Uterus (tissue), 4 donors: ENCODE measurements around the gene TPI1. TPM values are rescaled to one million over a fixed set of nuclear protein-coding genes. Genes with fewer than 3 reads are reported as not detected.

Experiments used
- DNase-seq, 2 donors: peaks; one replicate each; pipeline ENCODE4 v3.0.0-alpha.2; 2019 to 2020
- H3K27ac ChIP-seq, 2 donors: fragments of 200-600 bp; sonication (generic); 1 replicate in 1 of 2; 2 replicates in 1 of 2; pipeline ENCODE4 v1.5.1; 2016 to 2018
- H3K27me3 ChIP-seq, 2 donors: fragments of 200-600 bp; sonication (generic); one replicate each; pipeline ENCODE4 v1.5.1; 2018 to 2019; ENCODE audit warnings: control low read depth in 1 of 2
- H3K36me3 ChIP-seq, 2 donors: fragments of 200-600 bp; sonication (generic); one replicate each; pipeline ENCODE4 v1.5.1; 2019; ENCODE audit warnings: control low read depth in 1 of 2
- H3K4me1 ChIP-seq, 2 donors: fragments of 200-600 bp; sonication (generic); one replicate each; pipeline ENCODE4 v1.5.1; 2018 to 2019; ENCODE audit warnings: control low read depth in 1 of 2
- H3K4me3 ChIP-seq, 2 donors: fragments of 200-600 bp; sonication (generic); 1 replicate in 1 of 2; 2 replicates in 1 of 2; pipeline ENCODE4 v1.5.1; 2018 to 2019; ENCODE audit warnings: mild to moderate bottlenecking in 1 of 2
- H3K9me3 ChIP-seq, 2 donors: fragments of 200-600 bp; sonication (generic); one replicate each; pipeline ENCODE4 v1.5.1; 2019; ENCODE audit warnings: control low read depth in 1 of 2
- POLR2A ChIP-seq, 2 donors: fragments of 450-650 bp; IDR thresholded peaks; one replicate each; pipeline ENCODE4 v1.6.1; 2016; ENCODE audit warnings: antibody characterized with exemption in 2 of 2, mild to moderate bottlenecking in 1 of 2, moderate library complexity in 1 of 2
- intact Hi-C: fragments of 100-400 bp; cut with DNase I; formaldehyde crosslinking; loops from one replicate; pipeline ENCODE4 v1.15.1; 2023; ENCODE audit warnings: low total_unique reads
- total RNA-seq, 4 donors: library from RNA; depleted of rRNA in 3 of 4; stranded (reverse); fragments of >200 nt in 3 of 4; gene quantifications; one replicate each; pipeline versions ENCODE4 v1.1.0 to v1.2.4, GENCODE V29; 2014 to 2023
- TF ChIP-seq, protein P1 (sequence below), 4 experiments: fragments of 200-600 bp in 2 of 4; fragments of 450-650 bp in 2 of 4; sonication (generic) in 2 of 4; IDR thresholded peaks; one replicate each; pipeline ENCODE4 v1.5.1; 2016 to 2019; ENCODE audit warnings: antibody characterized with exemption in 4 of 4, mild to moderate bottlenecking in 2 of 4, moderate library complexity in 1 of 4
- donor health status: DM: yes; HTN: yes; CAD: no.

TPI1 gene
- total RNA-seq, 4 donors from 2014 or later = 159 to 307 (median 240) TPM

DNA sequence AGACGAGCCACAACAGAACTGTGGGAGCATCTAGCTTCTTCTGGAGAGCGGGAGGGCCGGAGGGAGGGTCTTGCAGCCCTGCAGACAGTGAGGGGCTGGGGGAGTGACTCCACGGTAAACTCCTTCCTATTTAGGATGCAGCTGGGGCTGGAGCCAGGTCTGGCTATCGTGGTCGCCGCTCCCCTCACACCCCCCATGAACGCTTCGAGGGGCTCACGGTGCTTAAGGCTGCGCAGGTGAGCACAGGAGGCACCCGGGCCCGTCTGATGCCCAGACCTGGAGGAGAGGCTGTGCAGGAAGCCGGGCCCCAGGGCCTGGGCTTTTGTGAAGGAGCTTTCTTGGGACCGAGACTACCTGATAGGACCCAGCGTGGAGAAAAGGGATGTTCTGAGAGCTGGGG is 30.5 kb upstream of the TPI1 start:
- Histone ChIP-seq H3K27ac (no peak overlapping the region), H3K9me3 (no peaks in the 10 kb centered on the region), H3K27me3 (no peaks in the 10 kb centered on the region), H3K4me3 (no peak overlapping the region), H3K4me1 (no peaks in the 10 kb centered on the region), H3K36me3 (no peaks in the 10 kb centered on the region)
- no peak for TF ChIP-seq POLR2A (IDR thresholded peaks at IDR 0.05)
- TF ChIP-seq, protein P1, sequence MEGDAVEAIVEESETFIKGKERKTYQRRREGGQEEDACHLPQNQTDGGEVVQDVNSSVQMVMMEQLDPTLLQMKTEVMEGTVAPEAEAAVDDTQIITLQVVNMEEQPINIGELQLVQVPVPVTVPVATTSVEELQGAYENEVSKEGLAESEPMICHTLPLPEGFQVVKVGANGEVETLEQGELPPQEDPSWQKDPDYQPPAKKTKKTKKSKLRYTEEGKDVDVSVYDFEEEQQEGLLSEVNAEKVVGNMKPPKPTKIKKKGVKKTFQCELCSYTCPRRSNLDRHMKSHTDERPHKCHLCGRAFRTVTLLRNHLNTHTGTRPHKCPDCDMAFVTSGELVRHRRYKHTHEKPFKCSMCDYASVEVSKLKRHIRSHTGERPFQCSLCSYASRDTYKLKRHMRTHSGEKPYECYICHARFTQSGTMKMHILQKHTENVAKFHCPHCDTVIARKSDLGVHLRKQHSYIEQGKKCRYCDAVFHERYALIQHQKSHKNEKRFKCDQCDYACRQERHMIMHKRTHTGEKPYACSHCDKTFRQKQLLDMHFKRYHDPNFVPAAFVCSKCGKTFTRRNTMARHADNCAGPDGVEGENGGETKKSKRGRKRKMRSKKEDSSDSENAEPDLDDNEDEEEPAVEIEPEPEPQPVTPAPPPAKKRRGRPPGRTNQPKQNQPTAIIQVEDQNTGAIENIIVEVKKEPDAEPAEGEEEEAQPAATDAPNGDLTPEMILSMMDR (IDR thresholded peaks at IDR 0.05) = no peak
- DNase-seq = no peak
- intact Hi-C loops = no loop called here

DNA sequence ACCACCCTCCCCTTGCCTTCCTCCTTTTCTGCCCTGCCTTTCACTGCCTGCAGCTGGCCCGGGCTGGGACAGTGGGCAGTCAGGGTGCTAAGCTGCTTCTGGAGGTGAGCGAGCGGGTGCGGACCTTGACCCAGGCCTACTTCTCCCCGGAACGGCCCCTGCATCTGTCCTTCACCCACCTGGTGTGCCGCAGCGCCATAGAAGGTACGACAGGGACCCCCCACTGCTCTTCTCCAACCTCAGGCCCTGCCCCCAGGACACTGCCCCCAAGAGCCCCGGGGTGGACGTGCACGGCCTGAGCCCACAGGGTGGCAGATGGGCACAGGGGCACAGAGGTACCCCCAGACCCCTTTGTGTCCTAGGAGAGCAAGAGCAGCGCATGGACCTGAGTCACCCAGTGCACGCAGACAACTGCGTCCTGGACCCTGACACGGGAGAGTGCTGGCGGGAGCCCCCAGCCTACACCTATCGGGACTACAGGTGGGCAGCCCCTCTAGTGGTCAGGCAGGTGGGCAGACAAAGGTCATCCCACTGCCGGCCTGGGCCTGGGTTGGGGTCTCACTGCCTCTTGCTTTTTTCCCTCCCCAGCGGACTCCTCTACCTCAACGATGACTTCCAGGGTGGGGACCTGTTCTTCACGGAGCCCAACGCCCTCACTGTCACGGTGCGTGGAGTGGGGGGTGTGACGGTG is 29.8 kb upstream of the TPI1 start:
- Histone ChIP-seq H3K4me3 (no peak overlapping the region), H3K27ac (no peak overlapping the region), H3K9me3 (no peaks in the 10 kb centered on the region), H3K36me3 (no peaks in the 10 kb centered on the region), H3K4me1 (no peaks in the 10 kb centered on the region), H3K27me3 (no peaks in the 10 kb centered on the region)
- TF ChIP-seq POLR2A (IDR thresholded peaks at IDR 0.05) = no peak
- TF ChIP-seq, protein P1 (IDR thresholded peaks at IDR 0.05) = no peak
- intact Hi-C loops = no loop called here
- no peak for DNase-seq

DNA sequence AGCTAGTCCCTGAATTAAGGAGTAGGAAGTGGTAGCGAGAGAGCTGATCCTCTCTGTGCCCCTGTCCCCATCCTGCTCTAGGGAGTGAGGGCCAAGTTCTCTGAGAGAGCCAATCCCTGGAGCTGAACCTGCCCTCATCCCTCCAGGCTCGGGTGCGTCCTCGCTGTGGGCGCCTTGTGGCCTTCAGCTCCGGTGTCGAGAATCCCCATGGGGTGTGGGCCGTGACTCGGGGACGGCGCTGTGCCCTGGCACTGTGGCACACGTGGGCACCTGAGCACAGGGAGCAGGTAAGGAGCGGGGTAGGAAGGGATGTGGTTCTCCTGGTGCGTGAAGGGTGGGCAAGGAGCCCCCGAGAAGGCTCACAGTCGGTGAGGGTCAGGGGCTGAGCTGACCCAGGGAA is 28.5 kb upstream of the TPI1 start:
- TF ChIP-seq, protein P1 (IDR thresholded peaks at IDR 0.05) = no peak
- no peak for TF ChIP-seq POLR2A (IDR thresholded peaks at IDR 0.05)
- no peak overlapping the region for H3K4me3 ChIP-seq
- intact Hi-C loops = no loop called here
- no peak for DNase-seq
- no peak overlapping the region for H3K27ac ChIP-seq
- no peaks in the 10 kb centered on the region for H3K4me1 ChIP-seq
- H3K9me3 ChIP-seq = no peaks in the 10 kb centered on the region
- H3K27me3 ChIP-seq = no peaks in the 10 kb centered on the region
- H3K36me3 ChIP-seq = no peaks in the 10 kb centered on the region

DNA sequence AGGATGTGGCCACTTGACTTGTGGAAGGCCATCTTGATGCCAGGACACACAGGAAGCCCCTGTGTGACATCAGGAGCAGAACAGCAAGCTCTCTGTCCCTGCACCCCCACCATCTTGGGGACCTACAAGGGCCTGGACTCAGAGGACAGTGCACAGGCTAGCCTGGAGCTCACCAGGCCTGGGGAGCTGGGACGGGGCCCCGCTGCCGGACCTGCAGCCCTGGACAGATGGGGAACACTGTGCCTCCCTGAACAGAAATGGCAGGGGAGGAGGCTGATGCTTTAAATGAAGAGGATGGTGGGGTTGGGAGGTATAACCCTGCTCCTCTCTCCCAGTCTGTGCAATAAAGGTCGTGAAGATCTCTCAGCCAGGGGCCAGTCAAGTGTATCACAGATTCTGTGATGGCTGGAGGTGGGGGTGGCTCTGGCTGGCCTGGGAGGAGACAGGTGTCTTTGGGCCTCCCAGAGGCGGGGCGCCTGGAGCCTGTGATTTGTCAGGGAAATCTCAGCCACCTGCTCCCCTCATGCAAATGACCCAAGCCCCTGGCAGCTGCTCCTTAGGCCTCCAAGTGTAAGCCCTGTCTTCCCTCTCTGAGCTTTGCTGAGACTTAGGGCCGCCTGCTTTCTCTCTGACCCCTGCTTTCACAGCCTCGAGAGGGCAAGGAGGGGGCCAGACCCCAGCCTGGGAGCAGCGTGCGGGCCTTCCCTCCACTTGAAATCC is 27.7 kb upstream of the TPI1 start:
- H3K27ac ChIP-seq = no peak overlapping the region
- TF ChIP-seq, protein P1 (IDR thresholded peaks at IDR 0.05) = no peak
- no peak for TF ChIP-seq POLR2A (IDR thresholded peaks at IDR 0.05)
- no peaks in the 10 kb centered on the region for H3K27me3 ChIP-seq
- DNase-seq = no peak
- no peak overlapping the region for H3K4me3 ChIP-seq
- intact Hi-C loops = no loop called here
- no peaks in the 10 kb centered on the region for H3K4me1 ChIP-seq
- H3K36me3 ChIP-seq = no peaks in the 10 kb centered on the region
- H3K9me3 ChIP-seq = no peaks in the 10 kb centered on the region

DNA sequence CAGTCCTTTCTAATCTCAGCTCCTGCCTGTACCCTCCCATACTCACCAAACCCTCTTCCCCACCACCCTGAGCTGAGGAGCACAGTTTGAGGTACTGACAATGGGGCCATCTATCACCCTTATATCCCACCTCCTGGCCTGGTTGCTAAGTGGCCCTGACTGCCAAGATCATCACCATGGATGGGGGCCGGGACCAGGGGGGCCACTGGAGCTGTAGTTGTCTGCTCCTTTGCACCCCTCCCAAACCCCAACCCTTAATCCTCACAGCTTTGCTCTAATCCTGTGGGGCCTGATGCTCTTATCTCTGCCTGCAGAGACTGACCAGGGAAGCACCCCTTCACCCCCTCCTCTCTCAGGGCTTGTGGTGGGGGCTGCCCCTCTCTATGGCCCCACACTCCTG is 27.0 kb upstream of the TPI1 start:
- H3K27ac ChIP-seq = no peak overlapping the region
- H3K4me1 ChIP-seq = no peaks in the 10 kb centered on the region
- intact Hi-C loops = no loop called here
- no peak for DNase-seq
- no peaks in the 10 kb centered on the region for H3K27me3 ChIP-seq
- TF ChIP-seq, protein P1 (IDR thresholded peaks at IDR 0.05) = no peak
- no peak for TF ChIP-seq POLR2A (IDR thresholded peaks at IDR 0.05)
- no peak overlapping the region for H3K4me3 ChIP-seq
- no peaks in the 10 kb centered on the region for H3K36me3 ChIP-seq
- no peaks in the 10 kb centered on the region for H3K9me3 ChIP-seq
